Lower leg skin (tissue), 3 donors: ENCODE measurements around the gene ADAMTS17.

Source experiments
- POLR2A ChIP-seq, 2 donors: fragments of 450-650 bp; IDR thresholded peaks; one replicate each; pipeline ENCODE4 v1.6.1; 2016 to 2017; ENCODE audit warnings: antibody characterized with exemption in 2 of 2, mild to moderate bottlenecking in 1 of 2, moderate library complexity in 1 of 2
- TF ChIP-seq, protein P1 (sequence below), 3 donors: fragments of 450-650 bp; IDR thresholded peaks; one replicate each; pipeline ENCODE4 v1.5.1; 2016; ENCODE audit warnings: antibody characterized with exemption in 3 of 3, mild to moderate bottlenecking in 3 of 3, moderate library complexity in 2 of 3

DNA sequence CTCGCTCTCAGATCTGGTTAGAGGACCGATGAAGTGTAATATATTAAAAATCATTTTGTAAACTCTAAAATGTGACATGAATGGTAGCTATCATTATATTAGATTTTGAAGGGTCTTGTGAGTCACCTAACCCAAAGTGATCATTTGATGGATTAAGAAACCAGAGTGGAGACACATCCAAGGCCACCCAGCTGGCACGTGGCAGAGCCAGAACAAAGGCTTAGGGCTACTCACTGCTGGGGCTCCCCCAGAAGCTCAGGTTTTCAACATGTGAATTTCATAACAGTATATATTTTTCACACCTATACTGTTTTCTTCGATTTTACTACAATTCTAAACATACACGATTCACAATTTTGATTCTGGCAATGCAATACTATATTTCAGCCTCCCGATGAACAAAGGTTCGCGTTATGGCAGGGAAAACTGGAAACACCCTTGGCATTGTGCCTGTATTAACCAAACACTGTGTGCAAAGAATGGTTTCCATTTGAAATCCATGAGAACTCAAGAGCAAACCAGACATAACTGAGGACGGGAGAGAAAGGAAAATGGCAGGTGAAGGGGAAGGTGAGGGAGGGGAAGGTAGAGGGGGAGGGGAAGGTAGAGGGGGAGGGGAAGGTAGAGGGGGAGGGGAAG, 88.9 kb downstream of the ADAMTS17 start:
- no peak for TF ChIP-seq POLR2A (IDR thresholded peaks at IDR 0.05)
- TF ChIP-seq, protein P1, sequence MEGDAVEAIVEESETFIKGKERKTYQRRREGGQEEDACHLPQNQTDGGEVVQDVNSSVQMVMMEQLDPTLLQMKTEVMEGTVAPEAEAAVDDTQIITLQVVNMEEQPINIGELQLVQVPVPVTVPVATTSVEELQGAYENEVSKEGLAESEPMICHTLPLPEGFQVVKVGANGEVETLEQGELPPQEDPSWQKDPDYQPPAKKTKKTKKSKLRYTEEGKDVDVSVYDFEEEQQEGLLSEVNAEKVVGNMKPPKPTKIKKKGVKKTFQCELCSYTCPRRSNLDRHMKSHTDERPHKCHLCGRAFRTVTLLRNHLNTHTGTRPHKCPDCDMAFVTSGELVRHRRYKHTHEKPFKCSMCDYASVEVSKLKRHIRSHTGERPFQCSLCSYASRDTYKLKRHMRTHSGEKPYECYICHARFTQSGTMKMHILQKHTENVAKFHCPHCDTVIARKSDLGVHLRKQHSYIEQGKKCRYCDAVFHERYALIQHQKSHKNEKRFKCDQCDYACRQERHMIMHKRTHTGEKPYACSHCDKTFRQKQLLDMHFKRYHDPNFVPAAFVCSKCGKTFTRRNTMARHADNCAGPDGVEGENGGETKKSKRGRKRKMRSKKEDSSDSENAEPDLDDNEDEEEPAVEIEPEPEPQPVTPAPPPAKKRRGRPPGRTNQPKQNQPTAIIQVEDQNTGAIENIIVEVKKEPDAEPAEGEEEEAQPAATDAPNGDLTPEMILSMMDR (IDR thresholded peaks at IDR 0.05), result no peak
